Astrocyte of the spinal cord (primary cell): ENCODE data around the gene AADACL4.

Source experiments
- DNase-seq: peaks from one replicate; pipeline ENCODE4 v3.0.0; 2011; ENCODE audit warnings: low read depth, low spot score
- H3K4me3 ChIP-seq: 2 replicates; pipeline ENCODE4 v1.5.1; 2011; ENCODE audit warnings: low read depth, mild to moderate bottlenecking, low read length, moderate library complexity
- in situ Hi-C: cut with HindIII; loops from 2 replicates; pipeline ENCODE4 v1.10.0; 2017; ENCODE audit warnings: low sequenced_read_pairs
- TF ChIP-seq, protein P1 (sequence below): IDR thresholded peaks from 2 replicates; pipeline ENCODE4 v1.5.1; 2012; ENCODE audit warnings: low read depth, mild to moderate bottlenecking, low read length, inconsistent platforms

Gene AADACL4

DNA sequence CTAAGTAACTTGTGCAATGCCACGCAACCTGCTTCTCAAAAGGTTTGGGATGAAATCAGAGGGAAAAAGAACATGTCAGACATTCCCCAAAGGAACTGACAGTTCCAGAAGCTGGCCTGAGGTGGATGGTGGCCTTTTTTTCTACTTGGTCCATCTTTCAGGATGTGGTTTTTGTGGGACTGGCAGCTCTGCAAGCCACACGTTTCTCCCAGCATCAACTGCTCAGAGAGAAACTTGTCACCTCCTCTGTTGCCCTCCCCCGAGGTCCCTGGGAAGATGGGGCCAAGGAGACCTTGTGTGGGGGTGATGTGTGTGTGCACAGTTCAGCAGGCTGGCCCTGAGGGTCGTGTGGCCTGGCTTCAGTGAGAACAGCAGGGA, 23.4 kb upstream of the AADACL4 start:
- TF ChIP-seq, protein P1, sequence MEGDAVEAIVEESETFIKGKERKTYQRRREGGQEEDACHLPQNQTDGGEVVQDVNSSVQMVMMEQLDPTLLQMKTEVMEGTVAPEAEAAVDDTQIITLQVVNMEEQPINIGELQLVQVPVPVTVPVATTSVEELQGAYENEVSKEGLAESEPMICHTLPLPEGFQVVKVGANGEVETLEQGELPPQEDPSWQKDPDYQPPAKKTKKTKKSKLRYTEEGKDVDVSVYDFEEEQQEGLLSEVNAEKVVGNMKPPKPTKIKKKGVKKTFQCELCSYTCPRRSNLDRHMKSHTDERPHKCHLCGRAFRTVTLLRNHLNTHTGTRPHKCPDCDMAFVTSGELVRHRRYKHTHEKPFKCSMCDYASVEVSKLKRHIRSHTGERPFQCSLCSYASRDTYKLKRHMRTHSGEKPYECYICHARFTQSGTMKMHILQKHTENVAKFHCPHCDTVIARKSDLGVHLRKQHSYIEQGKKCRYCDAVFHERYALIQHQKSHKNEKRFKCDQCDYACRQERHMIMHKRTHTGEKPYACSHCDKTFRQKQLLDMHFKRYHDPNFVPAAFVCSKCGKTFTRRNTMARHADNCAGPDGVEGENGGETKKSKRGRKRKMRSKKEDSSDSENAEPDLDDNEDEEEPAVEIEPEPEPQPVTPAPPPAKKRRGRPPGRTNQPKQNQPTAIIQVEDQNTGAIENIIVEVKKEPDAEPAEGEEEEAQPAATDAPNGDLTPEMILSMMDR, result no peak
- DNase-seq, result no peak
- H3K4me3 ChIP-seq, result no peak overlapping the region
- in situ Hi-C loops, result no loop called here

DNA sequence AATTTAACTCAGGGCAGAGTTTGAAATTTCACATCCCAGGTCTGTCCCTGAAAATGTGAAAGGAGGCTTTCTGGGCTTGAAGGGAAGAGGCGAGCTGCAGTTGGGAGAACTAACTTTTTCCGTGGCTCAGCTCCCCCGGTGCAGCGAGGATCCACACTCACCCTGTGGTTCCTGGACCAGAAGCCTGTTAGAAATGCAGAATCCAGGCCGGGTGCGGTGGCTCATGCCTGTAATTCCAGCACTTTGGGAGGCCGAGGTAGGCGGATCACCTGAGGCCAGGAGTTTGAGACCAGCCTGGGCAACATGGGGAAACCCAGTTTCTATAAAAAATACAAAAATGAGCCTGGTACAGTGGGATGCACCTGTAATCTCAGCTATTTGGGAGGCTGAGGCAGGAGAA, 23.0 kb upstream of the AADACL4 start:
- DNase-seq, result no peak
- H3K4me3 ChIP-seq, result no peak overlapping the region
- TF ChIP-seq, protein P1, result no peak
- in situ Hi-C loops, result no loop called here

- no peak for DNase-seq
- in situ Hi-C loops, result no loop called here
- no peak overlapping the region for H3K4me3 ChIP-seq
- TF ChIP-seq, protein P1, result no peak
These were observed 22.2 kb upstream of the AADACL4 start for GRCh38 chr1:12621346-12622335.

GRCh38 chr1:12622506-12622905, 21.4 kb upstream of the AADACL4 start:
- TF ChIP-seq, protein P1, result no peak
- no peak overlapping the region for H3K4me3 ChIP-seq
- in situ Hi-C loops, result no loop called here
- no peak for DNase-seq

GRCh38 chr1:12625276-12625675, 18.6 kb upstream of the AADACL4 start:
- no peak overlapping the region for H3K4me3 ChIP-seq
- DNase-seq, result no peak
- in situ Hi-C loops, result no loop called here
- TF ChIP-seq, protein P1, result no peak

GRCh38 chr1:12626888-12627287, 17.0 kb upstream of the AADACL4 start:
- no peak for DNase-seq
- in situ Hi-C loops, result no loop called here
- TF ChIP-seq, protein P1, result no peak
- no peak overlapping the region for H3K4me3 ChIP-seq
